ENCODE data around the gene RAB7B.

DNA sequence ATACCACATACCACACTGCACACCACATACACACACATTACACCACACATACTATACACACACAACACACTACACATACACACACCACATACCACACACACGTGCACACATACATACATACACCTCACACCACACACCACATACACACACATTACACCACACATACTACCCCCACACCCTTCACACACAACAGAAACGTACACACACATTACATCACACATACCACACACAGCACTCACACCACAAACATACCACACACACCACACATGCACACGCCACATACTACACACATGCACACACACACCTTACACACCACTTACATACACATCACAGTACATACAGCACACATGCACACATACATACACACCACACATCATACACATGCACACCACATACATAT is 28.5 kb downstream of the RAB7B start:
- TF ChIP-seq CTCF (IDR thresholded peaks at IDR 0.05 in 2 of 3, conservative IDR thresholded peaks at IDR 0.05 in 1 of 3; ENCODE audit: borderline replicate concordance in 1 of 3, insufficient read depth in 1 of 3, low read depth in 2 of 3, low read length in 2 of 3) (no peak), EZH2 (IDR thresholded peaks at IDR 0.05) (no peak), POLR2AphosphoS5 (IDR thresholded peaks at IDR 0.05; ENCODE audit: low read depth, low read length) (no peak)
